ENCODE data around the gene TDRD12.

The TDRD12 gene, protein sequence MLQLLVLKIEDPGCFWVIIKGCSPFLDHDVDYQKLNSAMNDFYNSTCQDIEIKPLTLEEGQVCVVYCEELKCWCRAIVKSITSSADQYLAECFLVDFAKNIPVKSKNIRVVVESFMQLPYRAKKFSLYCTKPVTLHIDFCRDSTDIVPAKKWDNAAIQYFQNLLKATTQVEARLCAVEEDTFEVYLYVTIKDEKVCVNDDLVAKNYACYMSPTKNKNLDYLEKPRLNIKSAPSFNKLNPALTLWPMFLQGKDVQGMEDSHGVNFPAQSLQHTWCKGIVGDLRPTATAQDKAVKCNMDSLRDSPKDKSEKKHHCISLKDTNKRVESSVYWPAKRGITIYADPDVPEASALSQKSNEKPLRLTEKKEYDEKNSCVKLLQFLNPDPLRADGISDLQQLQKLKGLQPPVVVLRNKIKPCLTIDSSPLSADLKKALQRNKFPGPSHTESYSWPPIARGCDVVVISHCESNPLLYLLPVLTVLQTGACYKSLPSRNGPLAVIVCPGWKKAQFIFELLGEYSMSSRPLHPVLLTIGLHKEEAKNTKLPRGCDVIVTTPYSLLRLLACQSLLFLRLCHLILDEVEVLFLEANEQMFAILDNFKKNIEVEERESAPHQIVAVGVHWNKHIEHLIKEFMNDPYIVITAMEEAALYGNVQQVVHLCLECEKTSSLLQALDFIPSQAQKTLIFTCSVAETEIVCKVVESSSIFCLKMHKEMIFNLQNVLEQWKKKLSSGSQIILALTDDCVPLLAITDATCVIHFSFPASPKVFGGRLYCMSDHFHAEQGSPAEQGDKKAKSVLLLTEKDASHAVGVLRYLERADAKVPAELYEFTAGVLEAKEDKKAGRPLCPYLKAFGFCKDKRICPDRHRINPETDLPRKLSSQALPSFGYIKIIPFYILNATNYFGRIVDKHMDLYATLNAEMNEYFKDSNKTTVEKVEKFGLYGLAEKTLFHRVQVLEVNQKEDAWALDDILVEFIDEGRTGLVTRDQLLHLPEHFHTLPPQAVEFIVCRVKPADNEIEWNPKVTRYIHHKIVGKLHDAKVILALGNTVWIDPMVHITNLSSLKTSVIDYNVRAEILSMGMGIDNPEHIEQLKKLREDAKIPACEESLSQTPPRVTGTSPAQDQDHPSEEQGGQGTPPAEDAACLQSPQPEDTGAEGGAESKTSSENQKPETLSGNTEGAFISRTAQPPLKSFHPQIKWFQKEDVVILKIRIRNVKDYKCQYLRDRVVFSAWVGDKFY (N-terminal part only)

DNA sequence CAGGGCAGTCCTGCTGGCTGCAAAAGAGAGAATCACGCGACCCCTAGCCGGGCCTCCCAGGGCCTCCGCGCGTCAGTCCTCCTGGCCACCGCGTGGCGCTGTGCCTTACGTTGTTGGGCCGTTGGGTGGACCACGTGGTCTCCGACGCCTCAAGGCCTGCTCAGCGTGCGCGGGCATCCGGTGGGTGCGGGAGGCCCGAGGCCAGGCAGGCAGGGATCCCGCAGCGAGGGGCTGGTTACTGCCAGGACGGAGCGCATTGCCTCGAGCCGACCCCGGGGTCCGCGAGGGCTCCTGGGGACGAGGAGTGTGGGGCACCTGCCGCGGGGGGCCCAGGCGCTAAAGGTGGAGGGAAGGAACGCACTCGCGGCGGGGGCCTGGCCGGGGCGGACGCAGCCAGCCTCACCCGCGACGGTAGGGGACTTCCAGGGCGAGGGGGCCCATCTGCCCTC is at the start of gene TDRD12:
Gene TDRD12, plus strand, starts transcription at position 157 of the 449 bp plus-strand sequence. CDS start 306 bp downstream, outside the sequence.
- DNase-seq (ENCODE audit: low read depth), result no peak

DNA sequence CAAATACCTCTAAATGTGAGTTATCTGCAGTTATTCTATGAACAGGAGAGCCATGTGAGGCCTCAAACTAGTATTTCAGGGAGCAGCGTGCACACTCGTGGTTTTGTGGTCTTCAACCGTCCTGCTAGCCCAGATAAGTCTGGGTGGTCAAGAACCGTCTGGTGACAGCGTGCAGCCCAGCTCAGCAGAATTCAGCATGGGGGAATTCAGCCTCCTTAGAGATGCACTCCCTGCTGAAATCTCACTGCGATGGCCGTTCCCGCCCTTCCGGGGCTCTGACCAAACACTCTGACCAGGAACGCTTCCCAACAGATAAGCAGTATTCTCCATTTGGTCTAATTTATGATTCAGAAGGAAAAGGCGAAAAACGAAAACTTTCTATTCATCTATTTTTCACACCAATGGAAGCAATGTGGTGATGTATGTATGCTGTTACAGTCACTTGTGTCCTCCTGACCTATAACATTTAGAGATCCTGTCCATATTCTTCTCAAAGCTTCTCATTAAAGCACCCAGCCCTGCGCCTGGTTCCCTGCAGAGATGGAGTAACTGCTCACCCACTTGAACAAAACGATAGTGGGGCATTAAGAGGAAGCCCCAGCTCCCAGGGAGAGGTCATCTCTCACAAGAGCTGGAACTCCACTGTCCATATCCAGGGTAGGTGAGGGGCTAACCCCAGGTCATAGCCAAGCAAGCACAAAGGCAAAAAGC is 47.5 kb upstream of the TDRD12 start:
- DNase-seq (ENCODE audit: low read depth), result no peak

DNA sequence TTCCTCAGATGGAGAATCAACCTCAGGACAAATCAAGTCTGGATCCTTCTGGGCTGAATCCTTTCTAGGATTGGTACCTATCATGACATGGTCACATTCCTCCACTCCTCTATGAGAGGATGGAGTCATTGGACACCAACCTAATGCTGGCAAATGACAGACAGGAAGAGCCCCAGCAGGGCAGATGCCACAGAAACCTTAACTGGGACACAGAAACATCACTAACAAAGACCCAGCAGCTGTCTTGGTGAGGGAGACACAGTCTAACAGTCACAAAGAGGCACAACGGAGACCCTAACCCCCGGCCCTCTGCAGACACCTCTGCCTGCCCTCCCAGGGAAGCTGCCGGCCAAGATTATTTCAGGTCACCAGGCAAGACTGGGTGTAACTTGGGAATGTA is 46.7 kb upstream of the TDRD12 start:
- DNase-seq (ENCODE audit: low read depth), result no peak

DNA sequence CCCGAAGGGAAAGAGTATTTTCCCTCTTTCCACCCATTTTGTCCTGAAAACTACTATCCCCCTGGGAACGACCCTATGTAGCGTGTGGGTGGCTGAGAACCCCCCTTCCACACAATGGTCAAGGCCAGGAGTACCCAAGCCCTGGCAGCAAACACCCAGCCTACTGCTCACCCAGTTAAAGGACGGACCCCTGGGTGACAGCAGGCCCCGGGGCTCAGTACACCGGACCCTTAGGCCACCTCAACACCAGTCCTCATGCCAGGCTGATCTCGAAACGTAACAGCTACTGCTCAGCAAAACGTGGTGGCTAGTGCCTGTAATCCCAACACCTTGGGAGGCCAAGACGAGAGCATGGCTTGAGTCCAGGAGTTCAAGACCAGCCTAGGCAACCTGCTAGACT is 46.0 kb upstream of the TDRD12 start:
- no peak for DNase-seq (ENCODE audit: low read depth)

DNA sequence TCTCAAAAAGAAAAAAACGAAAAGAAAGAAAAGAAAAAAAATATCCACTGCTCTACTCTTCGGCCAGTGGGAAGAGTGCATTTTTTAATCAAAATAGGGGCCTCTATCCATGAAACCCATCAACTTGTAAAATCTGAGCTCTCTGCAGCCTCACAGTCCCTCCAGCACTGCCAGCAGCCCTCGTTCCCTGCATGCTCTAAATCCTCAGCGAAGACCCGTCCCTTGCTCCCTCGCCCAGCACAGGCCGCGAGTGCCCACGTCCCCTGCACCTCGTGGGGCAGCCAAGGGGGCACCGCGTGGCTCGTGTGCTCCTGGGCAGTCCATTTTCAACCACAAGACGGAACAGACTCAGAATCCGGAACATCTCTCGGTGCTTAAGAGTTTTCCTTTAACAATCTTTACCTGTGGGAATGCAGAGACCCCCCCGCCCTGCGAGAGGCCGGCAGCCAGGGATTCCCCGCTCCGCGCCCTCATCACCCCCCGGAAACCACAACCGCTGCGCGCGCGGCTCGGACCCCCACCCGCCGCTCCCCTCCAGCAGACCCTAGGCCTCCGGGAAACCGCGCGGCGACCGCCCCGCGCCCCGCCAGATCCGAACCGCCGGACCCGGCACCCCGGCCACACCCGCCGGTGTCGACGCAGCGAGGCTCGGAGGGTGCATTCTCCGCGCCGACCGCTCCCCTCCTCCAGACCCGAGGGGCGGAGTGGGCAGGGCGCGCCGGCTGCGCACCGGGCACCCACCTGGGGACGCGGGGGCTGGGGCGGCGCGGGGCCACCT is 45.2 kb upstream of the TDRD12 start:
- DNase-seq (ENCODE audit: low read depth), result no peak

DNA sequence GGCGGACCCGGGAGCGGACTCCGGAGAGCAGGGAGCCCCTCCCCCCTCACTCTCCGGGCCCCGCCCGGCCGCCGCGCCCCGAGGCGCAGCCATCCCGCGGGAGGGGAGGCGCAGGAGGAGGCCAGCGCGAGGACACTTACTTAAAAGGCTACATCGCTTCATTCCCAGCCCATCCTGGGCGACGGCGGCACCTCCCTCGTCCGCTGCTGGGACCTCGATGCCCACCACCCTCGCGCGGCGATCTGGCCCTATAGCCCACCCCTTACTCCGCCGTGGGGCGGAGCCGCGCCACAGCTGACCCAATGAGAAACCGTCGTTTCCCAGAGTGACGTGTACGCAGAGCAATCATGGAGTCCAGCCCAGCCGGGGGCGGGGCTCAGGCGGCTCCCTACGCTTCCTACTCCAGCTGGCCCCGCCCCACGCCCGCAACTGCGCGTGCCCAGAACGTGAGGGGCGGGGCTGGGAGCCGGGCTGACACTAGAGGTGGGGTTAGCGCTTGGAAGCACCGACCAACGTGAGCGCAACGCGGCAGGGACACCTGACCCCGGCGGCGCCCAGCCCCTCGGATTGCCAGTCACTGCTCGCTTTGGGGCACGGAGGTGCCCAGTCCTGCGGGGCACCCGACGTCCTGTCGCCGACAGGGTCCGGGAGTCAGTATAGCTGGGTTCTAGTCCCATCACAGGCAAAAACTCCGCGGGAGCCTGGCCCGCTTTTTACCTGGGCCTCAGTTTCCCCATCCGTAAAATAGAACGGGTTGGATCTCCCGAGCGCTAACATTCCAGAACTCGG is 44.4 kb upstream of the TDRD12 start, which contains the start of gene ANKRD27:
Gene ANKRD27, minus strand, starts transcription at position 250 of the 789 bp plus-strand sequence. CDS start 16,165 bp downstream, outside the sequence.
- peak; percentile 96 for DNase-seq (ENCODE audit: low read depth)

DNA sequence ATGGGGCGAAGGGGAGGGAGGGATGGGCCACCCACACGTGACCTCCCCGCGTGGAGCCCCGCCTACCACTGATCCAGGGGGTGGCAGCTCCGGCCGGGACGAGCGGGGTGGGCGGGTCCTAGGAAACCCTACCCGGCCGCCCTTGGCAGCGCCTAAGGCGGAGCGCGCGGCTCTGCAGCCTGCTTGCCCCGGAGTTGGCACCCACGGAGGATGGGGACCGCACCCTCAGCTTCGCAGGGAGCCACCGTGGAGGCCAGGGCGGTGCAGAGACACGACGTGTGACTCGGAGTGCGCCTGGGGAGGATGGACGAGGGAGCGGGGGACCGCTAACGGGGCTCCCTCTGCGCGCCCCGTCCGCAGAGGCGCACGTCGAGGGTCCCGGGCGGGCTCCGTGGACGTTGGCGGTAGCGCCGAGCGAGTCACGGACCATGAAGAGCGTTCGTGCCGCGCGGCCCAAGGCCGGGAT is 43.8 kb upstream of the TDRD12 start, which contains the start of gene RGS9BP:
Gene RGS9BP, plus strand, starts transcription at position 129 of the 466 bp plus-strand sequence. CDS start 416 bp downstream, outside the sequence.
- peak; percentile 78 for DNase-seq (ENCODE audit: low read depth)

DNA sequence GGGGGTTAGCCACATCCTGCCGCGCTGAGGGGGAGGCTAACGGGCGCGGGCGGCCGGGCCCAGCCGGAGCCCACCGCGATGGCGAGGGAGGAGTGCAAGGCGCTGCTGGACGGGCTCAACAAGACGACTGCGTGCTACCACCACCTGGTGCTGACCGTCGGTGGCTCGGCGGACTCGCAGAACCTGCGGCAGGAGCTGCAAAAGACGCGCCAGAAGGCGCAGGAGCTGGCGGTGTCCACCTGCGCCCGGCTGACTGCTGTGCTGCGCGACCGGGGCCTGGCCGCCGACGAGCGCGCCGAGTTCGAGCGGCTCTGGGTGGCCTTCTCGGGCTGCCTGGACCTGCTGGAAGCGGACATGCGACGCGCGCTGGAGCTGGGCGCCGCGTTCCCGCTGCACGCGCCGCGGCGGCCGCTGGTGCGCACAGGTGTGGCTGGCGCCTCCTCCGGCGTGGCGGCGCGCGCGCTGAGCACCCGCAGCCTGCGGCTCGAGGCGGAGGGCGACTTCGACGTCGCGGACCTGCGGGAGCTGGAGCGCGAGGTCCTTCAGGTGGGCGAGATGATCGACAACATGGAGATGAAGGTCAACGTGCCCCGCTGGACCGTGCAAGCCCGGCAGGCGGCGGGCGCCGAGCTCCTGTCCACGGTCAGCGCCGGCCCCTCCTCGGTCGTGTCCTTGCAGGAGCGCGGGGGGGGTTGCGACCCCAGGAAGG is 43.2 kb upstream of the TDRD12 start:
- no peak for DNase-seq (ENCODE audit: low read depth)

DNA sequence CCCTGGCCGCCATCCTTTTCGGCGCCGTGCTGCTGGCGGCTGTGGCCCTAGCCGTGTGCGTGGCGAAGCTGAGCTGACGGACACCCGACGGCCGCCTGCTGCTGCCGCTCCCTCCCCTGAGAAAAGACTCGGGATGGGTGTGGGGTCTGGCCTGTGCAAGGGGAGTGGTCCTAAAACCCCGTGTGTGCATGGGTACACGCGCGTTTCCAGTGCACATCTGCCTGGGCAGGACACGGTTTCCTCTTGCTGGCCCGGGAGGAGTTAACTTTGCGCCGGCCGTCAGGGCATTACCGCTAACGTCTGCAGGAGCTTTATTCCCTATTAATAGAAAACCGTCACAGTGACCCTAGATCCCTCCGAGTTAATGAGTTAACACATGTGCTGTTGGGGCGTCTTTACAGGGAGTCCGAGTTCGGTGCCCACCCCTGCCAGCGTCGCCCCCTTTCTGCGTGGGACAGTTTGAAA is 42.6 kb upstream of the TDRD12 start:
- DNase-seq (ENCODE audit: low read depth), result no peak

DNA sequence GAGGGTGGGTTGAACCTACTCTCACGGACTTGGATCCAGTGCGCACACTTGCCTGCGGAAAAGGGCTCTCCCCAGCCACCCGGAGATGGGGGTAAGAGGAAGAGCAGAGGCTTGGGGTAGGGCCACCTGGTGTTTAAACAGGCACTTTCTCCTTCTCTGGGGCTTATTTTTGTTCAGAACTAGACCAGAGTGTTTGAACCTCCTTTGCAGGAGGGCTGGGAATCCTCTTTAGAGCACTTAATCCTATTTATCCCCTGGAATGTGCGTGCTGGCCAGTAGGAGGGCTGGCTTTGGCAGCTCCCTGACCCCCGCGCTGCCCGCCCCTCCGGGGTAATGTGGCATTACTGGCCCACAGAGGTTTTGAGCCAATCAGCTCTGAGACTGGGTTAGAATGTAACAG is 41.9 kb upstream of the TDRD12 start:
- DNase-seq (ENCODE audit: low read depth), result no peak

DNA sequence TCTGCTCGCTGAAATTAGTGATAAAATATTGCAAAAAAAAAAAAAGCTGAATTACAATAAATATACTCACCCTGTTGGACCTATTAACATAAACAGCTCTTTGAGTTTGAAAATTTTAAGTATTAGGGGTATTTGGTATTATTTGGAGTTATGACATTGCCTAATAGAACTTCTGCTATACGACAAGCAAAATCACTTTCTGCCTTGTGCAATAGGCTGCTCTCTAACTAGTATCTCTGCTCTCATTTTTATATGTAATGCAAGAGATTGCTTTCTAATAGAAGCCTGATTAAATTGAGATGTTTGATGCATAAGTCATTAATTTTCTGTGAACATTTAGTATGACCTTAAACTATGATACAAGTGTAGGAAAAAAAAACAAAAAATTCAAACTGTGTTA is 38.6 kb upstream of the TDRD12 start:
- no peak for DNase-seq (ENCODE audit: low read depth)

DNA sequence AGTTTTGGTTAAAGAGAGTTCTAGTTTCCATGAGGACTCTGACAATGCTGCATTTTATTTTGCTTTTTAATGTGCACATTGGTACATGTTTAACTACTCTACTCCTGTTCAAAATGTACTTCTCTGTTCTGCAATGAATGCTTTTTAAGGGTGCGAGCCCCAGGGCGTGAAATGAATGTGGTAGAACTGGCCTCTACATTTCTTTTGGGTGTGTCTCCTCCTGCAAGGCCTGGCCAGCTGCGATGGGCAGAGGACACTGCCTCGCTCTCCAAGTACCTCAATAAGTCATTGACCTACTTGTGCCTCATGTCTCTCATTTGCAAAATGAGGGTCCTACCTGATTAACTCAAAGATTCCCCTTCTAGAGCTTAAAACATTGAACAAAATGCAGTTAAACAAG is 37.2 kb upstream of the TDRD12 start:
- no peak for DNase-seq (ENCODE audit: low read depth)

DNA sequence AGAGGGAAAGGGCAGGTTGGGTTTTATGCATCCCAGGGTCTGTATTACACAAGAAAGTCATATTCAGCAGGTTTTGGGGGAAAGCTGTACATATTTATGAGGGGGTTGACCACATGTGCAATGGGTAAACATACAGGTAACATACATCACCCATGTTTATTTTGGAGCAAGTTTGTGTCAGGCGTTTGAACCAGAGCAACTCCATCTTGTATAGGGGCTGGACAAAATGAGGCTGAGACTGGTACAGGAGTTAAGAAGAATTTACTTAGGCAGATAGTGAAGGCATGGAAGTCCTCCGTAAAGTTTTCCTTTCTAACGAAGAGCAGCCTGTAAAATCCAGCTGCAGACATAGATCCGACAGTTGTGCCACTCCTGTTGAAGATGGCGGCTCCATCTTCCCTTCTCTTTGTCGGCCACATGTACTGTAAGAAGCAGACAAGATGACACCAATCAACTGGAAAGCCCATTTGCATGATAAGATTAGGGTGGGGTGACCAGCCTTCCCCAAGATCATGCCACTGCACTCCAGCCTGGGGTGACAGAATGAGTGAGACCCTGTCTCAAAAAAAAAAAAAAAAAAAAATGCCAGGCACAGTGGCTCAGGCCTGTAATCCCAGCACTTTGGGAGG is 32.6 kb upstream of the TDRD12 start:
- no peak for DNase-seq (ENCODE audit: low read depth)

DNA sequence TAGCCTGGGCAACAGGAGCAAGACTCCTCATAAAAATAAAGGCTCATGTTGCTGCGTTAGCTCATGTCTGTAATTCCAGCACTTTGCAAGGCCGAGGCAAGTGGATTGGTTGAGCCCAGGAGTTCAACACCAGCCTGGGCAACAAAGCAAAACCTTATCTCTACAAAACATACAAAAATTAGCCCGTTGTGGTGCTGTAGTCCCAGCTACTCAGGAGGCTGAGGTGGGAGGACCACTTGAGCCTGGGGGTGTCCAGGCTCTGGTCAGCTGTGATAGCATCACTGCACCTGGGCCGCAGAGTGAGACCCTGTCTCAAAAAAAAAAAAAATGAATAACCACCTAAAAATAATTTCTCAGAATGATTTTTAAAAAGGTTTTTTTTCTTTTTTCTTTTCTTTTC is 31.9 kb upstream of the TDRD12 start:
- DNase-seq (ENCODE audit: low read depth), result no peak

DNA sequence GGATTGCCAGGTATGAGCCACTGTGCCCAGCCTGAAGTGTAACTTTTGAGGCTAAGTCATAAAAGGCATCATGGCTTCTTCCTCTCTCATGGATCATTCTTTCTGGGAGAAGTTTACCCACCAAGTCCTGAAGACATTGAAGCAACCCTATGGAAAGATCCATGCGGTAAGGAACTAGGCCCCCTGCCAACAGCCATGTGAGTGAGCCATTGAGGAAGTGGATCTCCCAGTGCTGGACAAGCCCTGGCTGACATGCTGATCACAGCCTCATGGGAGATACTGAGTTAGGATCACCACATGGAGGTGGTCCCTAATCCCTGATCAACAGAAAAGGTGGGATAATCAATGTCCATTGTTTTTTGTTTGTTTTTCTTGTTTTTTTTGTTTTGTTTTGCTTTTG is 31.3 kb upstream of the TDRD12 start:
- DNase-seq (ENCODE audit: low read depth), result no peak

DNA sequence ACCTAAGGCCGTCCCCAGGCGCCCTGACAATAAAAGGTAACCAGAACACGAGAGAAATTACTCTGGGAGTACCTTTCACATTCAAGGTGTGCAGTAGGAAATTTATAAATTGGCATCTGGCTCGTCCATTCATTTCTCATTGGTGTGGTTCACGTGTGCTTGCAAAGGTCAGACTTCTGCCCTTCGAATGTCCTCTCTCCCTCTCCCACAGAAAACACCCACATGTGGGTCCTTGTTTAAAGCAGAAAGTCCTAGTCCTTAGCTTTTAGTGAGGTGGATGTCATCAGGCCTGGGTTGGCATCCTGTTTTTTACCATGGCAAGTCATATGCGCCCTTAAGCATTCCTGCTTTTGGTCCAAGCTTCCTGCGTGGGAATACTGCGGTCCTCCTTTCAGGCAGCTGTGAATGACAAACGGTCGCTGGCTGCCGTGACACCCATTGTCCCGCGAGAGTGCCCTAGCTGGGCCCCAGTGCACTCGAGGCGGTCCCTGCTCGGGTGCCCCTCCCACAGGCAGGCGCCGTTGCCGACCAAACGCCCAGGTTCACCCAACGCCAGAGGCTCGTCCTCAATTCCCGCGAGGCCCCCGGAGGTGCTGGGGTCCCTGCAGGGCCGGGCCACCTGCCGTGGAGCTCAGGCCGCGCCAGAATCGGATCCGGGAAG is 28.1 kb upstream of the TDRD12 start, which contains the start of gene NUDT19:
Gene NUDT19, plus strand, starts transcription at position 531 of the 661 bp plus-strand sequence. CDS start 140 bp downstream, outside the sequence.
- peak; percentile 84 for DNase-seq (ENCODE audit: low read depth)

DNA sequence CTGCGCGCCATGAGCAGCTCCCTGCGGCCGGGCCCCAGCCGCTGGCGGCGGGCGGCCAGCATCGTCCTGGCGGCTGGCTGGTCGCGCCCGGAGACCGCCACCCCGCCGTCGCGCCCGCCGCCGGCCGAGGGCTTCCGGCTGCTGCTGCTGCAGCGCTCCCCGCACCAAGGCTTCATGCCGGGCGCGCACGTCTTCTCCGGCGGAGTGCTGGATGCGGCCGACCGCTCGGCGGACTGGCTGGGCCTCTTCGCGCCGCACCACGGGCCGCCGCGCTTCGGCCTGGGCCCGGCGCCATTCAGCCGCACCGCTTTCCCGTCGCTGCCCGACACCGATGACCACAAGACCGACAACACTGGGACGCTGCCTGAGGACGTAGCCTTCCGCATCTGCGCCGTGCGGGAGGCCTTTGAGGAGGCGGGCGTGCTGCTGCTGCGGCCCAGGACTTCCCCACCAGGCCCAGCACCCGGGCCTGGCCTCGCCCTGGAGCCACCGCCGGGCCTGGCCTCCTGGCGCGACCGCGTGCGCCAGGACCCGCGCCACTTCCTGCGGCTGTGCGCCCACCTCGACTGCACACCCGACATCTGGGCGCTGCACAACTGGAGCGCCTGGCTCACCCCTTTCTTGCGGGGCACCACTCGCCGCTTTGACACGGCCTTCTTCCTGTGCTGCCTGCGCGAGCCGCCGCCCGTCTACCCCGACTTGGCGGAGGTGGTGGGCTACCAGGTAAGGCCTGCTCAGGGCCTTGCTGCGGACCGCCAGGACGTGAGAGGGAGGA is 27.4 kb upstream of the TDRD12 start:
- DNase-seq (ENCODE audit: low read depth), result peak; percentile 81
